Breast epithelium (tissue), 3 donors: Measurements from ENCODE around the gene CDS2.
"Not testable (repeated sequence)": the region's sequence is repeated elsewhere in the genome, so short reads cannot be mapped to it uniquely, and the experiment has no call there.

Source experiments
- POLR2A ChIP-seq: fragments of 450-650 bp; IDR thresholded peaks from one replicate; pipeline ENCODE4 v1.6.1; 2016; ENCODE audit warnings: antibody characterized with exemption, mild to moderate bottlenecking, moderate library complexity
- POLR2AphosphoS5 ChIP-seq, 3 donors: sonication (generic); formaldehyde crosslinking; IDR thresholded peaks; one replicate each; pipeline ENCODE4 v1.6.1; 2017; ENCODE audit warnings: antibody characterized with exemption in 3 of 3
- TF ChIP-seq, protein P1 (sequence below), 3 donors: fragments of 450-650 bp; IDR thresholded peaks; one replicate each; pipeline ENCODE4 v1.5.1; 2016 to 2017; ENCODE audit warnings: antibody characterized with exemption in 3 of 3, mild to moderate bottlenecking in 3 of 3, moderate library complexity in 3 of 3

DNA sequence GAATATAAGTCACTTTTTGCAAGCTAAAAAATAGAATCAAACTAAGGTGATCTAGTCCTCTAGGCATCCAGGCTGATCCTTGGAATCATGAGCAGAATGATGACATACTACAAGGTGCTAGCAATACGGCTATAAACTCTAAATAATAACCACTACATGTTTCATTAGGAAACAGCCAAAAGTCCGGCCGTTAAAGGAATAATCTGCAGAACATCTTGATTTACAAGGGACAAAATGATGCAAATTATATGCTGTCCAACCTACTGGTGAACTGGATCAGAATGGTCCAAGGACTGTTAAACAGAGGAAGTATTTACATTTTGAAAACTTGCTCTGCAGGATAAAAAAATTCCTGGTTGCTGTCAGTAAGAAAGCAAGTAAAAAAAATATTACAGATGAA is 26.9 kb upstream of the CDS2 start:
- not testable (repeated sequence) for TF ChIP-seq POLR2A; POLR2AphosphoS5 (IDR thresholded peaks at IDR 0.05)
- TF ChIP-seq, protein P1, sequence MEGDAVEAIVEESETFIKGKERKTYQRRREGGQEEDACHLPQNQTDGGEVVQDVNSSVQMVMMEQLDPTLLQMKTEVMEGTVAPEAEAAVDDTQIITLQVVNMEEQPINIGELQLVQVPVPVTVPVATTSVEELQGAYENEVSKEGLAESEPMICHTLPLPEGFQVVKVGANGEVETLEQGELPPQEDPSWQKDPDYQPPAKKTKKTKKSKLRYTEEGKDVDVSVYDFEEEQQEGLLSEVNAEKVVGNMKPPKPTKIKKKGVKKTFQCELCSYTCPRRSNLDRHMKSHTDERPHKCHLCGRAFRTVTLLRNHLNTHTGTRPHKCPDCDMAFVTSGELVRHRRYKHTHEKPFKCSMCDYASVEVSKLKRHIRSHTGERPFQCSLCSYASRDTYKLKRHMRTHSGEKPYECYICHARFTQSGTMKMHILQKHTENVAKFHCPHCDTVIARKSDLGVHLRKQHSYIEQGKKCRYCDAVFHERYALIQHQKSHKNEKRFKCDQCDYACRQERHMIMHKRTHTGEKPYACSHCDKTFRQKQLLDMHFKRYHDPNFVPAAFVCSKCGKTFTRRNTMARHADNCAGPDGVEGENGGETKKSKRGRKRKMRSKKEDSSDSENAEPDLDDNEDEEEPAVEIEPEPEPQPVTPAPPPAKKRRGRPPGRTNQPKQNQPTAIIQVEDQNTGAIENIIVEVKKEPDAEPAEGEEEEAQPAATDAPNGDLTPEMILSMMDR (IDR thresholded peaks at IDR 0.05): not testable (repeated sequence)
